Hepatocyte (in vitro differentiated cells): ENCODE results near the gene FHIP1A. TPM values are rescaled to one million over a fixed set of nuclear protein-coding genes. Genes with fewer than 3 reads are reported as not detected.

ENCODE experiments used
- DNase-seq: peaks from one replicate; pipeline ENCODE4 v3.0.0-alpha.2; 2016; ENCODE audit warnings: low spot score
- H2AFZ ChIP-seq: fragments of 200-600 bp; sonication (generic); 2 replicates; pipeline ENCODE4 v1.6.0; 2016; ENCODE audit warnings: antibody characterized with exemption, mild to moderate bottlenecking
- H3K27ac ChIP-seq: fragments of 200-600 bp; sonication (generic); 2 replicates; pipeline ENCODE4 v1.5.1; 2016; ENCODE audit warnings: mild to moderate bottlenecking
- H3K27me3 ChIP-seq: fragments of 200-600 bp; sonication (generic); 2 replicates; pipeline ENCODE4 v1.6.1; 2016
- H3K36me3 ChIP-seq: fragments of 200-600 bp; sonication (generic); replicated peaks from 2 replicates; pipeline ENCODE4 v1.5.1; 2016; ENCODE audit warnings: low read depth; ENCODE audit not compliant: insufficient read depth
- H3K4me1 ChIP-seq: fragments of 200-600 bp; sonication (generic); 2 replicates; pipeline ENCODE4 v1.5.1; 2016; ENCODE audit warnings: mild to moderate bottlenecking, moderate library complexity; ENCODE audit not compliant: insufficient read depth
- H3K4me2 ChIP-seq: fragments of 200-600 bp; sonication (generic); 2 replicates; pipeline ENCODE4 v1.6.0; 2016
- H3K4me3 ChIP-seq: fragments of 200-600 bp; sonication (generic); 2 replicates; pipeline ENCODE4 v1.5.1; 2016; ENCODE audit warnings: mild to moderate bottlenecking
- H3K79me2 ChIP-seq: fragments of 200-600 bp; sonication (generic); 2 replicates; pipeline ENCODE4 v1.6.0; 2017; ENCODE audit warnings: mild to moderate bottlenecking
- H3K9me2 ChIP-seq: fragments of 200-600 bp; sonication (generic); replicated peaks from 2 replicates; pipeline ENCODE4 v1.6.0; 2017; ENCODE audit warnings: mild to moderate bottlenecking; ENCODE audit not compliant: insufficient read depth
- H3K9me3 ChIP-seq: fragments of 200-600 bp; sonication (generic); 2 replicates; pipeline ENCODE4 v1.5.1; 2016; ENCODE audit warnings: low read depth, mild to moderate bottlenecking
- H4K20me1 ChIP-seq: fragments of 200-600 bp; sonication (generic); 2 replicates; pipeline ENCODE4 v1.6.0; 2016; ENCODE audit warnings: mild to moderate bottlenecking; ENCODE audit not compliant: insufficient read depth, poor library complexity, severe bottlenecking
- EZH2 ChIP-seq: fragments of 200-600 bp; sonication (generic); IDR thresholded peaks from 2 replicates; pipeline ENCODE4 v1.6.1; 2016; ENCODE audit warnings: antibody characterized with exemption, mild to moderate bottlenecking, borderline replicate concordance
- EZH2phosphoT487 ChIP-seq: fragments of 200-600 bp; sonication (generic); IDR thresholded peaks from one replicate; pipeline ENCODE4 v1.6.1; 2018; ENCODE audit warnings: antibody characterized with exemption, mild to moderate bottlenecking, low read depth, moderate library complexity; ENCODE audit not compliant: unreplicated experiment, severe bottlenecking
- WGBS: methylation state at CpG from one replicate; pipeline ENCODE4 v1.1.6; 2016; ENCODE audit warnings: low lambda C conversion rate; ENCODE audit errors: missing lambda C conversion rate; 5-methylcytosine and 5-hydroxymethylcytosine counted together
- polyA plus RNA-seq: library from polyadenylated mRNA; unstranded; fragments of >200 nt; fragmentation: Nextera tagmentation; extraction: Ambion mirVana; gene quantifications from 2 replicates; pipeline ENCODE4 v1.2.1, GENCODE V29; 2016
- total RNA-seq: library from RNA; depleted of rRNA; stranded (reverse); fragments of >200 nt; gene quantifications from 2 replicates; pipeline ENCODE4 v1.2.3, GENCODE V29; 2014
- TF ChIP-seq, protein P1 (sequence below): fragments of 200-600 bp; sonication (generic); IDR thresholded peaks from 2 replicates; pipeline ENCODE4 v1.5.1; 2016; ENCODE audit warnings: antibody characterized with exemption, mild to moderate bottlenecking; ENCODE audit not compliant: poor library complexity

The FHIP1A gene
- total RNA-seq (7.1 and 21.7 TPM in 2 replicates), polyA plus RNA-seq (1.8 and 2.0 TPM in 2 replicates)

DNA sequence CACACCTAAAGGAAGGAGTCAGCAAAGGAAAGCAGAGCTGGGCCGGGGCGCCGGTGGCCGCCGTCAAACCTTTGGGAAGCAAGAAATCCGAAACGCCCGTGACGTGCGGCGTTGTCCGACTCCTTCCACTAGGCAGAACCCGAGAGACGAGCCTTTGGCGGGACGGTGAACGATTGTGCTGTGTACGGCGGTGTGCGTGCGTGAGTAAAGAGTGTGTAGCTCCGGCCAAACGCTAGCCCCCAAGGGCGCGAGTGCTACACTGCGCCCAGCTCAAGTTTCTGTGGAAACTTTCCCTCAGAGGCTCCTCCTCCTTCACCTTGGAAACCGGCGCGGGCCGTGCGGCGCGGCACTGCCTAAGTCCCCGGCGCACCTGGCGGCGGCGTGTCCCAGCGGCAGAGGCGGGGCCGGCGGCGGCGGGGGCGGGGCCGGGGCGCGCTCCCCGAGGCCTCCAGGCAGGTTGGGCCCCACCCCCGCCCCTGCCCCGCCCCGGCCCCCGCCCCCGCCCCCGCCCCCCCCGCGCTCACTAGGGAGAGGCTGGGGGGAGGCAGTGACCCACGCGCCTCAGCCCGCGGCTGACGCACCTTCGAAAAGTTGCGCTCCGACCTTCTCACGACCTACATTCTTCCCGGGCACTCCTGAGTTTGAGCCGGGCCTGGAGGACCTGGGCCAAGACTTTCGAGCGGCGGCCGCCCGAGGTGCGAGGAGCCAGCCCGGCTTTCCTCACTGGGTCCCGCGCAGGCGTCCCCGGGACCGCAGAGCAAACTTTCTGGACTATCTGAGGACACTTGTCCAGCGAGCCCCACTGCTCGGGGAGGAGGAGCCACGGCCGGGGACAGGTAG lies at the start of gene FHIP1A:
Gene FHIP1A (plus strand): TSS at position 547 of the 840 bp plus-strand sequence. CDS start 157,084 bp downstream, outside the sequence.
- no peaks in the 10 kb centered on the region for H3K9me2 ChIP-seq
- peak within 1 kb of the TSS; percentile 70 for H2AFZ ChIP-seq
- no peaks in the 10 kb centered on the region for H3K9me3 ChIP-seq
- peak within 1 kb of the TSS; percentile 78 for H3K4me2 ChIP-seq
- WGBS: 6% methylated on average over 59 of the region's 84 CpGs
- peak within 1 kb of the TSS; percentile 94 for H3K27ac ChIP-seq
- peaks cover 26% of the 10 kb centered on the region for H3K79me2 ChIP-seq
- DNase-seq: peak; percentile 97
- TF ChIP-seq EZH2 (no peak), EZH2phosphoT487 (no peak)
- TF ChIP-seq, protein P1, sequence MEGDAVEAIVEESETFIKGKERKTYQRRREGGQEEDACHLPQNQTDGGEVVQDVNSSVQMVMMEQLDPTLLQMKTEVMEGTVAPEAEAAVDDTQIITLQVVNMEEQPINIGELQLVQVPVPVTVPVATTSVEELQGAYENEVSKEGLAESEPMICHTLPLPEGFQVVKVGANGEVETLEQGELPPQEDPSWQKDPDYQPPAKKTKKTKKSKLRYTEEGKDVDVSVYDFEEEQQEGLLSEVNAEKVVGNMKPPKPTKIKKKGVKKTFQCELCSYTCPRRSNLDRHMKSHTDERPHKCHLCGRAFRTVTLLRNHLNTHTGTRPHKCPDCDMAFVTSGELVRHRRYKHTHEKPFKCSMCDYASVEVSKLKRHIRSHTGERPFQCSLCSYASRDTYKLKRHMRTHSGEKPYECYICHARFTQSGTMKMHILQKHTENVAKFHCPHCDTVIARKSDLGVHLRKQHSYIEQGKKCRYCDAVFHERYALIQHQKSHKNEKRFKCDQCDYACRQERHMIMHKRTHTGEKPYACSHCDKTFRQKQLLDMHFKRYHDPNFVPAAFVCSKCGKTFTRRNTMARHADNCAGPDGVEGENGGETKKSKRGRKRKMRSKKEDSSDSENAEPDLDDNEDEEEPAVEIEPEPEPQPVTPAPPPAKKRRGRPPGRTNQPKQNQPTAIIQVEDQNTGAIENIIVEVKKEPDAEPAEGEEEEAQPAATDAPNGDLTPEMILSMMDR: peak; percentile 30
- H3K4me3 ChIP-seq: peak within 1 kb of the TSS; percentile 90
- peaks cover 11% of the 10 kb centered on the region for H3K4me1 ChIP-seq
- H4K20me1 ChIP-seq: no peaks in the 10 kb centered on the region
- no peaks in the 10 kb centered on the region for H3K27me3 ChIP-seq
- H3K36me3 ChIP-seq: no peaks in the 10 kb centered on the region

GRCh38 chr4:151359576-151359975 lies 49.4 kb upstream of the FHIP1A start:
- no peak for DNase-seq
- H3K27ac ChIP-seq: no peak overlapping the region
- TF ChIP-seq, protein P1: no peak
- no peak for TF ChIP-seq EZH2
- no peak for TF ChIP-seq EZH2phosphoT487

GRCh38 chr4:151361126-151361525 lies 47.9 kb upstream of the FHIP1A start:
- Histone ChIP-seq H2AFZ (no peak overlapping the region), H3K9me2 (no peaks in the 10 kb centered on the region), H3K4me2 (no peak overlapping the region), H3K9me3 (no peaks in the 10 kb centered on the region), H3K79me2 (no peaks in the 10 kb centered on the region), H3K27ac (no peak overlapping the region), H3K4me3 (no peak overlapping the region), H3K4me1 (no peaks in the 10 kb centered on the region), H4K20me1 (no peaks in the 10 kb centered on the region), H3K36me3 (no peaks in the 10 kb centered on the region), H3K27me3 (no peaks in the 10 kb centered on the region)
- no peak for TF ChIP-seq EZH2phosphoT487
- no peak for DNase-seq
- 94% methylated on average over 2 of the region's 2 CpGs for WGBS

More at GRCh38 chr4:151359576-151359975, 49.4 kb upstream of the FHIP1A start:
- Histone ChIP-seq H3K27me3 (no peaks in the 10 kb centered on the region), H3K4me2 (no peak overlapping the region), H3K4me3 (no peak overlapping the region), H3K4me1 (no peaks in the 10 kb centered on the region), H2AFZ (no peak overlapping the region), H3K79me2 (no peaks in the 10 kb centered on the region), H3K9me3 (no peaks in the 10 kb centered on the region), H3K36me3 (no peaks in the 10 kb centered on the region), H3K9me2 (no peaks in the 10 kb centered on the region), H4K20me1 (no peaks in the 10 kb centered on the region)
- 86% methylated on average over 4 of the region's 4 CpGs for WGBS

DNA sequence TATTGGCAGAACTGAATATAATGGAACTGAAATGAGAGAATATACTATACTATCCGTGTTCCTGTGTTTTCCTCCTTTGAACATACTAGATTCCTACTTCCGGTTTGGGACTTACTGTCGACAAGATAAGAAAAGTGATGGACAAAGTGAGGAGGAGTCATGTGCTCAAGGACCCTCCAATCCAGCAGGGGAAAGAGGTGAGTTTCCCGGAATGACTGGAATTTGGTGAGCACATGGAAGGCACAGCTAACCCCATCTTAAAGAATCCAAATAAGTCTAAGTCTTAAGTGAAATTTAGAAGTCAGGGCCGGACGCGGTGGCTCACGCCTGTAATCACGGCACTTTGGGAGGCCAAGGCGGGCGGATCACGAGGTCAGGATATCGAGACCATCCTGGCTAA lies 47.0 kb upstream of the FHIP1A start:
- no peaks in the 10 kb centered on the region for H3K4me1 ChIP-seq
- no peaks in the 10 kb centered on the region for H3K79me2 ChIP-seq
- no peak for DNase-seq
- H3K36me3 ChIP-seq: no peaks in the 10 kb centered on the region
- no peak overlapping the region for H3K4me3 ChIP-seq
- H3K27ac ChIP-seq: no peak overlapping the region
- TF ChIP-seq, protein P1: no peak
- TF ChIP-seq EZH2 (no peak), EZH2phosphoT487 (no peak)
- H3K9me2 ChIP-seq: no peaks in the 10 kb centered on the region
- H3K4me2 ChIP-seq: no peak overlapping the region
- H2AFZ ChIP-seq: no peak overlapping the region
- no peaks in the 10 kb centered on the region for H3K9me3 ChIP-seq
- H3K27me3 ChIP-seq: no peaks in the 10 kb centered on the region
- H4K20me1 ChIP-seq: no peaks in the 10 kb centered on the region
- 93% methylated on average over 13 of the region's 13 CpGs for WGBS
